Measurements from ENCODE around the gene ZNF793.
A peak's percentile ranks its signal among the peaks of the same experiment; 100 is the strongest.

The ZNF793 gene

DNA sequence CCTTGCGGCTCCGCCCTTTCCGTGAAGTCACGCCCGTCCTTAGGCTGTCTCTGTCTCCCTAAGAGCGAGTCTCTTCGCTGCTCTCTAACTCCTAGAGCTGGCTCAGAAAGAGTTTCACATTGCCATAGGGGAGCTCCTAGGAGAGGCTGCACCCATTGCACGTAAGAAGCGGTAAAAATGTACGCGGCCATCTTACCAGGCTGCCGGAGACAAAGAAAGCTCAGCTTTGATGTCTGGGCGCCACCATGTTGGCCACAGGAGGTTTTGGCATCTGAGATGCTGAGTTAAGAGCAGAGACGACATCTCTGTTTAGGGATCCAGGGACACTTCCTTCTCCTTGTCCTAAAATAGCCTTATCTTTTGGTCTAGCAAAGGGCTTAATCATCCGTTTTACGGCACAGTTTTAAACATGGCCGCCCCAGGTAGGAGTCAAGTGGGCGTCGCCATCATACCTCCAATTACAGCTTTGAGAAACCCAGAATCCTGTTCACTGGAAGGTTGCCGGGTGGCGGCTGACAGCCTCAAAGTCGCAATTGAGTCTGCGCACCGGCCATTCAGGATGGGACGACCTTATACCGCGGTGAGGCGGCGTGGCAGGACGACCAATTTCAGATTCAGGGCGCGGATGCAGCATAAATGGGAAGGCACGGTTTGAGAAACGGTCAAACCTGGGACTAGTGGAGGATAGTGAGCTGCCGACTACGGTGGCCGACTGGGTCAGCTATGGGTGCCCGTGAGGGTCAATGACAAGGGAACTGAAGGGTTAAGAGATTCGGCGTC lies at the start of gene ZNF793:
ZNF793 (plus strand) TSS at position 553 of the 780 bp plus-strand sequence. CDS start 16,501 bp downstream, outside the sequence.
- no peak for DNase-seq

DNA sequence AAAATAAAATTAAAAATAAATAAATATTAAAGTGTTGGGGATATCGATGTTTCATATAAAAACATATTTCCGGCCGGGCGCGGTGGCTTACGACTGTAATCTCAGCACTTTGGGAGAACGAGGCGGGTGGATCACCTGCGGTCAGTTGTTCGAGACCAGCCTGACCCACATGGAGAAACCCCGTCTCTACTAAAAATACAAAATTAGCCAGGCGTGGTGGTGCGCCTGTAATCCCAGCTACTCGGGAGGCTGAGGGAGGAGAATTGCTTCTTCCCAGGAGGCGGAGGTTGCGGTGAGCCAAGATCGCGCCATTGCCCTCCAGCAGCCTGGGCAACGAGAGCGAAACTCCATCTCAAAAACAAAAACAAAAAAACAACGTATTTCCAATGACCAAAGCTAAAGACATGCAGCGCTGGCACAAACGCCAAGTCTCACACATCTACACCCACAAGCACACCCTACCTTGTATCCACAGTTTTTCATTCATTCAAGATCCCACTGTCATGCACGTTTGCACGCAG lies 40.4 kb upstream of the ZNF793 start:
- DNase-seq = no peak

DNA sequence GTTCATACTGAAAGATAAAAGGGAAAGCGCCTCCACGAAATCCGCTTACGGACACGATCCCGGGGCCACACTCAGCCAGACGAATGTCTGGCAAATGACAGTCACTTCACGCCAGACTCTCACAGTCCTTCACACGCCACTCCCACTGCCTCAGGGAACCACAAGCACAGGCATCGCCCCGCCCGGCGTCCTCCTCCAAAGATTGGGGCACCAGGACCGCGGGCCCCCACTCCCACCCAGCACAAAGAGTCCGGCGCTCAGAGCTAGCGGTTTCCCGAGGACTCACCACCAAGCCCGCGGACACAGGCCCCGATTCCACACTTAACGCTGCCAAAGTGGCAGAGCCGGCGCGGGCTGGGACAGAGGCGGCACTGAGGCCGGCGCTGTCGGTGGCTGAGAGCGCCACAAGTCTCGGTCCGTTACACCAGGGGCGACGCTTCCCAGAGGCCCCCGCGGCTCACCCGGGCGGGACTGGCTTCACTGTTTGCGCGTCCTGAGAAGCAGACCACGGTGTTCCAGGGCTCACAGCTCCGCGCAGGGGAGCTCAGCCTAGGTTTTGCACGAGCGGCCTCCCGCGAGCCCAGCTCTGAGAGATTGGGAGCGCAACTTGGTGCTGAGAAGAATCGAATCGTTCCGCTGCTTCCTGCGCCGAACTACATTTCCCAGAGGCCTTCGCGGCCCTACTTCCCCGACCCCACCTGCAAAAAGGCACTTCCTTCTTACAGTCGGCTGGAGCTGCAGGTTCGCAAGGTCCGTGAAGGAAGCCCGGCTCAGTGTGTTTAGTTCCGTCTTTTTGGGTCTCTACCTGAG lies 39.7 kb upstream of the ZNF793 start, which contains the start of gene ZNF569:
ZNF569 (minus strand) TSS at position 647 of the 810 bp plus-strand sequence. CDS start 22,523 bp downstream, outside the sequence.
- DNase-seq = peak; percentile 92

- DNase-seq = no peak
These were observed 39.1 kb upstream of the ZNF793 start for GRCh38 chr19:37467608-37468090.

GRCh38 chr19:37468961-37469777 lies 37.6 kb upstream of the ZNF793 start, which contains the start of gene ZNF570:
ZNF570 (plus strand) TSS chr19:37469356; CDS start chr19:37470355, 999 bp downstream.
- peak; percentile 84 for DNase-seq

DNA sequence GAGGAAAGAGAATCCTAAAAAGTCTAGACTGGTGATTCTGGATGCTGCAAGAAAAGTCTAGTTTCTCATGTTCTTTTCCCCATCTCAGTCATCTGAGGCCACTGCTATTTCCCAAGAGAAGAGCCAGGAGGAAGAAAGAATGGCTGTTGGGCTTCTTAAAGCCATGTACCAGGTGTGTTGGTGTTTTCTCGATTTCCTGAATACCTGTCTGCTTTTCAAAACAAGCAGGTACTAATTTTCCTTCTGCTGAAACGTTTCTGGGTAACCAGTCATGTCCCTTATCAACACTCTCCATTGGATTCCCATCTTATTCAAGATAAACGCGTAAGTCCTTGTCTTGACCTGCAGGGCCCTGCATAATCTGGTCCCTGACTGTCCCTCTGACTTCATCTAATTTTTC lies 36.5 kb upstream of the ZNF793 start:
- DNase-seq = no peak

- no peak for DNase-seq
These were observed 34.6 kb upstream of the ZNF793 start for GRCh38 chr19:37472165-37472564.

DNA sequence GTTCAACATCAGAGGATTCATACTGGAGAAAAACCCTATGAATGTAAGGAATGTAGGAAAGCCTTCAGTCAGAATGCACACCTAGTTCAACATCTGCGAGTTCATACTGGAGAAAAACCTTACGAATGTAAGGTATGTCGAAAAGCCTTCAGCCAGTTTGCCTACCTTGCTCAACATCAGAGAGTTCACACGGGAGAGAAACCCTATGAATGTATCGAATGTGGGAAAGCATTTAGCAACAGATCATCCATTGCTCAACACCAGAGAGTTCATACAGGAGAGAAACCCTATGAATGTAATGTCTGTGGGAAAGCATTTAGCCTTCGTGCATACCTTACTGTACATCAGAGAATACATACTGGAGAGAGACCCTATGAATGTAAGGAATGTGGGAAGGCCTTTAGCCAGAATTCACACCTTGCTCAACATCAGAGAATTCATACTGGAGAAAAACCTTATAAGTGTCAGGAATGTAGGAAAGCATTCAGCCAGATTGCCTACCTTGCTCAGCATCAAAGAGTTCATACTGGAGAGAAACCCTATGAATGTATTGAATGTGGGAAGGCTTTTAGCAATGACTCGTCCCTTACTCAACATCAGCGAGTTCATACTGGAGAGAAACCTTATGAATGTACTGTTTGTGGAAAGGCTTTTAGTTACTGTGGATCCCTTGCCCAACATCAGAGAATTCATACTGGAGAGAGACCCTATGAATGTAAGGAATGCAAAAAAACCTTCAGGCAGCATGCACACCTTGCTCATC lies 22.2 kb upstream of the ZNF793 start:
- DNase-seq = no peak

DNA sequence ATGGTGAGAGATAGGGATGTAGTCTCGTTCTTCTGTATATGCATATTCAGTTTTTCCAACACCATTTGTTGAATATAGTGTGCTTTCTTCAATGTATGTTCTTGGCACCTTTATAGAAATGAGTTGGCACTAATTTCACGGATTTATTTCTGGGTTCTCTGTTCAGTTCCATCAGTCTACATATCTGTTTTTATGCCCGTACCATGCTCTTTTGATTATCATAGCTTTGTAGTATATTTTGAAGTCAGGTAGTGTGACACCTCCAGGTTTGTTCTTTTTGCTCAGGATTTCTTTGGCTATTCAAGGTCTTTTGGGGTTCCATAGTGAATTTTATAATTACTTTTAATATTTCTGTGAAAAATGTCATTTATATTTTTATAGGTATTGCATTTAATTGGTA lies 14.5 kb upstream of the ZNF793 start:
- no peak for DNase-seq

DNA sequence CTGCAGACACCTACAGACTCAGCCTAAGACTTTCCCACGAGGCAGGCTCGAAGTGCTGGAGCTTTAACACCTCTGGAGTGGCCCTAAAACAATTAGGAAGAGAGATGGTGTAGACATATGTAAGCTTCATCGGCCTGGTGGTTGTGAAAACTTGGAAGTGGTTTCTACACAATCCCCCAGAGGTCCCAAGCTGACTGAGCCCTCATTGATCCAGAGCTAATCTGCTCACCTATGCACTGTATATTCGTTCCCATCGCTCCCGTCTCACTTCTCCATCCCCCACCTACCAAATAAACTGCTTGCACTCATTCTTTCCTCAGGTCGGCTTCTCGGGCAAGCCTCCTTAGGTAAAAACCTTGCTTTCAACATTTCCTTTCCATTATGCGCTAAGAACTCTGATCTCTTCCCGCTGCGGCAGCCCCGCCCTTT lies 767 bp upstream of the ZNF793 start:
- DNase-seq = no peak

- DNase-seq = no peak
These were observed 377 bp downstream of the ZNF793 start for GRCh38 chr19:37507167-37507464.

DNA sequence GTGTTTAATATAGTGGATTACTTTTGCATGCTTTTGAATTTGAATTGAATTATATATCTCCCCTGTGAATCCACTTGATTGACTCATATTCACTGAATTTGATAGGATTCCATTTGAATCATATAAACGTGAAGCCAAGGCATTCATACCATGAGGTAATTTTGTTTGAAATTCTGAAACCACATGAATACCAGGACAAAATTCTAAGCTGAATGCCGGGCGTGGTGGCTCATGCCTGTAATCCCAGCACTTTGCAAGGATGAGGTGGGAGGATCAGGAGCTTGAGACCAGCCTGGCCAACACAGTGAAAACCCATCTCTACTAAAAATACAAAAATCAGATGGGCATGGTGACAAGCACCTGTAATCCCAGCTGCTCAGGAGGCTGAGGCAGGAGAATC lies 4.4 kb downstream of the ZNF793 start:
- no peak for DNase-seq

GRCh38 chr19:37511821-37512220 lies 5.1 kb downstream of the ZNF793 start:
- DNase-seq = no peak

GRCh38 chr19:37513397-37513796 lies 6.7 kb downstream of the ZNF793 start:
- DNase-seq = no peak

- DNase-seq = no peak
These were observed 13.2 kb downstream of the ZNF793 start for GRCh38 chr19:37519890-37520289.

DNA sequence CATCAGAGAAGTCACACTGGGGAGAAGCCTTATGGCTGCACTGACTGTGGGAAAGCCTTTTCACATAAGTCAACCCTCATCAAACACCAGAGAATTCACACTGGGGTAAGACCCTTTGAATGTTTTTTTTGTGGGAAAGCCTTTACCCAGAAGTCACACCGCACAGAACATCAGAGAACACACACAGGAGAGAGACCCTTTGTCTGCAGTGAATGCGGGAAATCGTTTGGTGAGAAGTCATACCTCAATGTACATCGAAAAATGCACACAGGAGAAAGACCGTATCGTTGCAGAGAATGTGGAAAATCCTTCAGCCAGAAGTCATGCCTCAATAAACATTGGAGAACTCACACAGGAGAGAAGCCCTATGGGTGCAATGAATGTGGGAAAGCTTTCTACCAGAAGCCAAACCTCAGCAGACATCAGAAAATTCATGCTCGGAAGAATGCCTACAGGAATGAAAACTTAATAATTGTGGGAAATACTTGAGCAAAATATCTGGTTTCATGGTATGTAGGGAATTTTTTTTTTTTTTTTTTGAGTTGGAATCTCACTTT lies 30.7 kb downstream of the ZNF793 start:
- no peak for DNase-seq

GRCh38 chr19:37551129-37551993 lies 44.6 kb downstream of the ZNF793 start:
- DNase-seq = no peak

DNA sequence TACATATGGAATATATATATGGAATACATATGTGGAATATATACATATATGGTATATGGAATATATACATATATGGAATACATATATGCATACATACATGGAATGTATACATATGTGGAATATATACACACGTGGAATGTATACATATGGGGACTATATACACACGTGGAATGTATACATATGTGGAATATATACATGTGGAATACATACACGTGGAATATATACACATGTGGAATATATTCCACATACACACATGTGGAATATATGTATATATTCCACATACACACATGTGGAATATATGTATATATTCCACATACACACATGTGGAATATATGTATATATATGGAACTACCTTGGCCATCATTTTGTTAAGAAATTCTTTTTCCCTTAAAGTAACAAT lies 56.8 kb downstream of the ZNF793 start:
- DNase-seq = no peak

DNA sequence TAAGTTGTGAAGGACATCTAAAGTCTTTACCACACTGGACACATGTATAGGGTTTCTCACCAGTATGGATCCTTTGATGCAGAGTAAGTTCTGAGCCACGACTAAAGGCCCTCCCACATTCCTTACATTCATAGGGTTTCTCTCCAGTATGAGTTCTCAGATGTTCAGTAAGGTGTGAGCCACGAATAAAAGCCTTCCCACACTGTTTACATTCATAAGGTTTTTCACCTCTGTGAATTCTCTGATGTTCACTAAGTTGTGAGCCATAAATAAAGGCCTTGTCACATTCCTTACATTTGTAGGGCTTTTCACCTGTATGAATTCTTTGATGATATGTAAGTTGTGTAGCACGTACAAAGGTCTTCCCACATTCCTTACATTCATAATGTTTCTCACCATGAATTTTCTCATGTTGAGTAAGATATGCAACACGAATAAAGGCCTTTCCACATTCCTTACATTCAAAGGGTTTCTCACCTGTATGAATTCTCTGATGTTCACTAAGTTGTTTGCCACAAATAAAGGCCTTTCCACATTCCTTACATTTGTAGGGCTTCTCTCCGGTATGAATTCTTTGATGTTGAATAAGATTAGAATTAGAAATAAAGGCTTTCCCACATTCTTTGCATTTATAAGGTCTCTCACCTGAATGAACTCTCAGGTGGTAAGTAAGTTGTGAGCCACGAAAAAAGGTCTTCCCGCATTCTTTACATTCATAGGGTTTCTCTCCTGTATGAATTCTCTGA lies 58.1 kb downstream of the ZNF793 start:
- DNase-seq = no peak

- DNase-seq = no peak
These were observed 58.6 kb downstream of the ZNF793 start for GRCh38 chr19:37565370-37565669.
